ENCODE results near the gene PSME3IP1. TPM values are rescaled to one million over a fixed set of nuclear protein-coding genes. Genes with fewer than 3 reads are reported as not detected.

Gene PSME3IP1
- 50.2 and 52.2 TPM in 2 replicates for total RNA-seq (2012; rRNA removed)
- polyA plus RNA-seq (2012; rRNA removed): 71.2 and 75.2 TPM in 2 replicates
- polyA plus RNA-seq (2012; cell fraction: cytosol; rRNA removed): 53.6 and 57.9 TPM in 2 replicates
- polyA plus RNA-seq (2012; cell fraction: nucleus; rRNA removed; ENCODE audit: low replicate concordance): 78.1 and 104 TPM in 2 replicates
- Bru-seq, nascent RNA: percentile 80 among the genes with signal in this experiment
- percentile 89 among the genes with signal in this experiment for BruChase-seq, experiment 1, labeled RNA remaining after a 6-hour chase
- percentile 84 among the genes with signal in this experiment for BruChase-seq, experiment 2, labeled RNA remaining after a 2-hour chase
- long read RNA-seq, transcript FAM192A-201 (7 exons, 2,848 nt): major isoform, 6 of 41 reads
- long read RNA-seq, partial matches to known transcripts: 8 of 41 reads
- long read RNA-seq, other reads (novel, unspliced or antisense): 24 of 41 reads

- peaks cover 17 to 71% of the 10 kb centered on the region in 2 experiments for H3K79me1 ChIP-seq (ENCODE audit: low read depth in 1 of 2, low read length in 2 of 2)
- peak; percentile 100 for DNase-seq
- intact Hi-C loops (cut with micrococcal nuclease) (loop anchor here (2.0 kb wide), 1 partner anchor 115 kb away; no protein-coding TSS in a partner anchor), dilution Hi-C loops (cut with HindIII; ENCODE audit: low sequenced_read_pairs, unreplicated experiment) (no loop called here), in situ Hi-C loops (cut with MboI; ENCODE audit: low sequenced_read_pairs) (no loop called here)
- peak within 1 kb of the TSS; percentile 89 for H3K9ac ChIP-seq (ENCODE audit: low read depth, low read length)
- no TSS peak for BruUV-seq (replicated peaks)
- H2AFZ ChIP-seq (replicated peaks; ENCODE audit: low read length, poor library complexity): peak within 1 kb of the TSS; percentile 95
- peak within 1 kb of the TSS; percentile 44 for H2BK120ac ChIP-seq (ENCODE audit: low read depth, low read length)
- peak within 1 kb of the TSS; percentile 80 for H2BK5ac ChIP-seq (ENCODE audit: low read depth, low read length, poor library complexity, severe bottlenecking)
- H3K27ac ChIP-seq (ENCODE audit: insufficient read depth, low read length): peak within 1 kb of the TSS; percentile 94
- ChIA-PET POLR2A (ENCODE audit: unreplicated experiment) (no interaction called here), CTCF (interaction anchor here (0.6 to 0.9 kb wide), 5 partner anchors 13 to 223 kb away, joined by 3 to 6 read pairs (median 4); no protein-coding TSS in a partner anchor)
- 1% methylated on average over 22 of the region's 64 CpGs; no CpG with 5 or more reads in 1 of the 2 experiments for WGBS, 2 experiments (ENCODE audit: extremely low coverage in 2 of 2, insufficient read length in 1 of 2)
- peak within 1 kb of the TSS; percentile 33; the same call in 1 of the 2 replicates for H2BK20ac ChIP-seq (ENCODE audit: low read depth, low read length)
- peak within 1 kb of the TSS; percentile 80 to 90 for H4K8ac ChIP-seq (ENCODE audit: low read depth in 2 of 2, low read length in 2 of 2)
- H3K18ac ChIP-seq (ENCODE audit: low read depth, low read length): peak within 1 kb of the TSS; percentile 19
- peak within 1 kb of the TSS; percentile 99 for H3K4me2 ChIP-seq (ENCODE audit: low read depth, low read length)
- H3K14ac ChIP-seq (replicated peaks; ENCODE audit: low read depth, low read length): peak within 1 kb of the TSS; percentile 94
- peak within 1 kb of the TSS; percentile 86 for H2AK5ac ChIP-seq (ENCODE audit: low read depth, low read length)
- H3K4me3 ChIP-seq (ENCODE audit: insufficient read depth, low read depth, low read length): peak within 1 kb of the TSS; percentile 90
- peak within 1 kb of the TSS; percentile 83 for H4K91ac ChIP-seq (ENCODE audit: insufficient read depth, low read depth, low read length)
- H3K4me1 ChIP-seq (ENCODE audit: control insufficient read depth, insufficient read depth, low read length): peaks cover 8% of the 10 kb centered on the region; the same call in 1 of the 2 replicates
- H3K23ac ChIP-seq (ENCODE audit: low read depth, low read length): peak within 1 kb of the TSS; percentile 97
- peak within 1 kb of the TSS; percentile 90 for H3K4ac ChIP-seq (ENCODE audit: low read depth, low read length)
- H4K20me1 ChIP-seq (ENCODE audit: insufficient read depth, low read length): peaks cover 12% of the 10 kb centered on the region; the same call in 1 of the 2 replicates
- peak within 1 kb of the TSS; percentile 70 for H3K56ac ChIP-seq (ENCODE audit: extremely low read depth, insufficient read depth, low read length)
- H3K9me1 ChIP-seq (ENCODE audit: insufficient read depth, low read length): no peaks in the 10 kb centered on the region; the same call in 1 of the 2 replicates
- peak within 1 kb of the TSS; percentile 12; the same call in 1 of the 3 replicates for H2BK15ac ChIP-seq (ENCODE audit: low read depth, low read length)
- peak; percentile 93 for ATAC-seq (ENCODE audit: low read depth)
- TF ChIP-seq BHLHE40 (IDR thresholded peaks at IDR 0.05; ENCODE audit: low read depth, low read length) (no peak; the same call in 1 of the 2 replicates), POLR2A (IDR thresholded peaks at IDR 0.05; ENCODE audit: low read depth, low read length) (peak; percentile 83), RFX5 (IDR thresholded peaks at IDR 0.05; ENCODE audit: low read depth, low read length) (no peak), MAZ (IDR thresholded peaks at IDR 0.05; ENCODE audit: borderline replicate concordance, low read depth, low read length) (peak; percentile 84; the same call in 1 of the 2 replicates), USF2 (IDR thresholded peaks at IDR 0.05; ENCODE audit: low read depth, low read length) (peak; percentile 97)
- H2AK9ac ChIP-seq (replicated peaks; ENCODE audit: low read depth, low read length, poor library complexity): peak within 1 kb of the TSS; percentile 99
- H4K5ac ChIP-seq (ENCODE audit: low read depth, low read length): peak within 1 kb of the TSS; percentile 70
- no peaks in the 10 kb centered on the region for H3K27me3 ChIP-seq (ENCODE audit: control insufficient read depth, insufficient read depth, low read length)
- H3K36me3 ChIP-seq (ENCODE audit: control insufficient read depth, insufficient read depth, low read length): no peaks in the 10 kb centered on the region; the same call in 1 of the 2 replicates
- no peaks in the 10 kb centered on the region for H3K9me3 ChIP-seq (ENCODE audit: control insufficient read depth, insufficient read depth, low read length)
Observed at GRCh38 chr16:57185945-57186871, at the start of gene PSME3IP1, which contains the start of gene RSPRY1. TSS of gene PSME3IP1 (minus strand) at chr16:57186039. CDS start at chr16:57173854, 12,185 bp downstream. TSS of gene RSPRY1 (plus strand) at chr16:57186329. CDS start at chr16:57204659, 18,330 bp downstream.
